Measurements from ENCODE around the gene NDNF.

The NDNF gene

DNA sequence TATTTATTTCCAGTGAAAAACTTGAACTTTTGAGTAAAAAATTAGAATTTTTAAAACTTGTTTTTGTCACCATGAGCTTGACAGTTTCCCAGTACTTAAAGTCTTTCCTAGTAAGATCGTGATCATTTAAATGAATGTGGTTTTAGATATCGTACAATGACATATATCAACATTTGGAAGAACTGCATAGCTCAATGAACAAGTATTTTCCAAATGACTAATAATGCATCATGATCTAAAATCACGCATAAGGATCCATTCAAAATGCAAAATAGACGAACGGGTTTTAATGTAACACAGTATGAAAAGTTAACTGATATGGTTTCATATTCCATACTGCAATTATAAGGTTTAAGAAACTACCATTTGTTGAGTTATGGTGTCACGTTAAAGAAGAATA lies 4.1 kb upstream of the NDNF start:
- DNase-seq = no peak
- Histone ChIP-seq H3K27ac (no peak overlapping the region), H3K4me3 (ENCODE audit: low read depth, low read length) (no peak overlapping the region), H3K9me3 (ENCODE audit: severe bottlenecking) (peaks cover 3% of the 10 kb centered on the region), H3K36me3 (no peaks in the 10 kb centered on the region), H3K27me3 (ENCODE audit: insufficient read depth, low read depth, severe bottlenecking) (peaks cover 2% of the 10 kb centered on the region)
- TF ChIP-seq, protein P1, sequence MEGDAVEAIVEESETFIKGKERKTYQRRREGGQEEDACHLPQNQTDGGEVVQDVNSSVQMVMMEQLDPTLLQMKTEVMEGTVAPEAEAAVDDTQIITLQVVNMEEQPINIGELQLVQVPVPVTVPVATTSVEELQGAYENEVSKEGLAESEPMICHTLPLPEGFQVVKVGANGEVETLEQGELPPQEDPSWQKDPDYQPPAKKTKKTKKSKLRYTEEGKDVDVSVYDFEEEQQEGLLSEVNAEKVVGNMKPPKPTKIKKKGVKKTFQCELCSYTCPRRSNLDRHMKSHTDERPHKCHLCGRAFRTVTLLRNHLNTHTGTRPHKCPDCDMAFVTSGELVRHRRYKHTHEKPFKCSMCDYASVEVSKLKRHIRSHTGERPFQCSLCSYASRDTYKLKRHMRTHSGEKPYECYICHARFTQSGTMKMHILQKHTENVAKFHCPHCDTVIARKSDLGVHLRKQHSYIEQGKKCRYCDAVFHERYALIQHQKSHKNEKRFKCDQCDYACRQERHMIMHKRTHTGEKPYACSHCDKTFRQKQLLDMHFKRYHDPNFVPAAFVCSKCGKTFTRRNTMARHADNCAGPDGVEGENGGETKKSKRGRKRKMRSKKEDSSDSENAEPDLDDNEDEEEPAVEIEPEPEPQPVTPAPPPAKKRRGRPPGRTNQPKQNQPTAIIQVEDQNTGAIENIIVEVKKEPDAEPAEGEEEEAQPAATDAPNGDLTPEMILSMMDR (IDR thresholded peaks at IDR 0.05; ENCODE audit: low read depth, low read length) = no peak

DNA sequence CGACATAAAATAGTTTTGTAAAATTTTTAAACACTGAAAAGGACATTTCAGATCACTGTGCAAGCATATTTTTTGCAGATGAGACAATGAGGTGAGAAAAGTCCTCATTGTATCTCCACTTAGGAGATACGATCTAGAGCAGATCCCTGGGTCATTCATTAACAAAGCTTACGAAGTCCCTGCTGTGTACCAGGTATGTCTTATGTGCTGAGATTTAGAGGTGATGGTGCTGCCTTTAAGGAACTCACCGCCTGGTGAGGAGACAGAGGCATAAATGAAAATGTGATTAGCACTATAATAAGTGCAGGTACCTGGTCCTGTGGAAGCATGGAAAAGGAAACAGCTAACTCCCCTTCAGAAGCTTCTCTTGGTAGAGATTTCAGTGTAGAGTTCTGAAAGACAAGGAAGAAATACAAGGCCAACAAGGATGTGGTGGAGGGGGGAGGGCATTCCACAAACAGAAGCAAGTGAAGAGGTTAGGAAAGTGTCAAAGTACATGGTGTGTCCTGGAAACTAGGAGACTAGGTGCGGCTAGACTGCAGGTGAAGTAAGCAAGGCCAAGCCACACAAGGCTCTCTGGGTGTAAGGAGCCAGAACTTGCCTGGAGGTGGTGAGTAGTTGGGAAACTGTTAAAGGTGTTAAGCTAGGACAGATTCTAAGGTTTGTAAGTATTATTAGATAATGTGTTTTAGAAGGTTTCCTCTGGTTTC lies 1.5 kb upstream of the NDNF start:
- no peak overlapping the region for H3K27ac ChIP-seq
- H3K4me3 ChIP-seq (ENCODE audit: low read depth, low read length) = no peak overlapping the region
- H3K36me3 ChIP-seq = no peaks in the 10 kb centered on the region
- H3K9me3 ChIP-seq (ENCODE audit: severe bottlenecking) = peaks cover 3% of the 10 kb centered on the region
- TF ChIP-seq, protein P1 (IDR thresholded peaks at IDR 0.05; ENCODE audit: low read depth, low read length) = no peak
- peaks cover 2% of the 10 kb centered on the region for H3K27me3 ChIP-seq (ENCODE audit: insufficient read depth, low read depth, severe bottlenecking)
- DNase-seq = no peak

DNA sequence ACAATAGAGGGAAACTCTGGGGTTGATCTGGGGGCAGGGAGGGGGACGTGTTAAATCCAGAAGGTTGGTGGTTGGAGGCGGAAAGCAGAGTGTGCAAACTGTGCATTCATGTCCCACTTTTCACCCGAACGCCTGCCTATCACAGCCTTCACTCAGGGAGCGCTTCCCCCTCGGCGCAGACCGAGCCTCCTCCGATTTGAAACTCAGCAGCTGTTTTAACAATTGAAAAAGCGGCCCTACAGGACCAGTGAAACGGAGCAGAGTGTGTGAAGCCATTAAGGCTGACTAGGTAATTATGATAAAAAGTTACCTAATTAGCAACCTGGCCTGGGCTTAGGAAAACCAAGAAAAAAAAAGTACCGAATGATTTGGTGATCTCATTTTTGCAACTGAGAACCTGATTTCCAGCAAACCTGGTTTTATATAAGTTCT lies 685 bp upstream of the NDNF start:
- H3K27ac ChIP-seq = peak overlapping the region; percentile 53
- H3K36me3 ChIP-seq = no peaks in the 10 kb centered on the region
- H3K27me3 ChIP-seq (ENCODE audit: insufficient read depth, low read depth, severe bottlenecking) = peaks cover 2% of the 10 kb centered on the region
- TF ChIP-seq, protein P1 (IDR thresholded peaks at IDR 0.05; ENCODE audit: low read depth, low read length) = no peak
- H3K9me3 ChIP-seq (ENCODE audit: severe bottlenecking) = peaks cover 3% of the 10 kb centered on the region
- peak overlapping the region; percentile 96 for H3K4me3 ChIP-seq (ENCODE audit: low read depth, low read length)
- DNase-seq = peak; percentile 42

DNA sequence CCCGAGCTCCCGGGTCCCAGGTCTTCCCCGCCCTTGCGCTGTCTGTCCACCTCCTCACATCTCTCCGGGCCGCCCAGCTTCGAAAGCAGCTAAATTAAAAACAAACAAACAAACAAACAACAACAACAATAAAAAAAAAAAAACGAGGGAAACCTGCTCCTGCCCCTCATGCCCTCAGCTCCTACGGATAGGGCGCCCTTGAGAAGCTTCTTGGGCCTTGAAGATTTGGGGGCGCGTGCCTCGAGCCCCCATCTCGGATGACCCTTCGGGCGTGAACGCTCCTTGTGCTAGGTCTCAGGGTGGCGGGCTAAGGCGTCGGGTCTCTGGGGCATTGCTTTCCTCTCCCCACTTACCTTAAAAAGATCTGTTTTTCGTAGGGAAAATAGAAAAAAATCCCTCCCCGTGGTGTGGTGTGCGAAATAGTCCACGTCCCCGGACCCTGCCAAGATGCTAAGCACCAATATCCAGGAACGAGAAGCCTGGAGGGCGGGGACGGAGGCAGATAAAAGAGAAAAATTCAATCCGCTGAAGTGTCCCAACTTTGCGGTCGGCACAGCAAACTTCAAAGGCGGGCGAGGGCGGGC lies 603 bp downstream of the NDNF start:
- Histone ChIP-seq H3K9me3 (ENCODE audit: severe bottlenecking) (peaks cover 3% of the 10 kb centered on the region), H3K27ac (peak overlapping the region; percentile 6; the same call in 1 of the 2 replicates), H3K27me3 (ENCODE audit: insufficient read depth, low read depth, severe bottlenecking) (peaks cover 2% of the 10 kb centered on the region), H3K36me3 (no peaks in the 10 kb centered on the region), H3K4me3 (ENCODE audit: low read depth, low read length) (peak overlapping the region; percentile 96)
- no peak for DNase-seq
- TF ChIP-seq, protein P1 (IDR thresholded peaks at IDR 0.05; ENCODE audit: low read depth, low read length) = no peak

DNA sequence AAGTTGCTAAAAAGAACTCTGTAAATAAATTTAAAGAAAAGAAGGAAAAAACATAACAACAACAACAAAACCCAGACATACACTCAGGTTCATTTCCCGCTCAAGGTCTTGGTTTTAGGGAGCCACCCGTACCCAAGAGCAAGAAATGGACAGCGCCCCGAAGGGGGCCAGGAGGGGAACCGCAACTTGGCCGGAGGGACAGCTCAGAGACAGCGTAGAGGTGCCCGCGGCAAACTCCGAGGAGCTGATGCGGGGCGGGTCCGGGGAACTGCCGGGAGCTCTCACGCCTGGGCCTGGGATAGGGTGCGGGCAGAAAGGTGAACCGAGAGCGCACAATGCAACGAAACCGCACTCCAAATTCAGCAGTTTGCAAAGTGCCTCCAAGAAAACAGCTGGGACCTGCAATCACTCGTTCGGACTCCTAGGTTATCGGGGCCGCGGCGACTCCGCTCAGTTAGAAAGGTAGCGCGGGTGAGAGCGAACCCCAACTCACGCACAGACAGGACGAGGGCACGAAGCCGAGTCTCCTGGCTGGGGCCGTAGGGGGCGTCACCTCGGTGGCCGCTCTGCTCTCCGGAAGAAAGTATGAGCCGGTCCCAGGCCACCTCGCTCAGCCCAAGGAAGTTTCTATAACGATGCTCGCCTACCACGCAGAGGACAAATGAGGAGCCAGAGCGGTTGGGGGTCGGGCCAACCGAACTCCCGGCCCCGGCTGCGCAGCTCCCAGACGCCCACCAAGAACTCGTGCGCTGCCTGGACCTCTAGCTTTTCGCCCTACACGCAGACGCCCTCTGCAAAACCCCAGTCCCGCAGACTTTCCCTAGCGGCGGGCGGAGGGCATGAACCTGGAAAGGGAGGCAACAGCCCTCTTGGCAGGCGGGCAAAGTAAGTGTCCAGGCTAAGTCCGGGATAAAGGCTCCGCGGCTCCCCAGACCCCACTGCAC lies 1.4 kb downstream of the NDNF start:
- H3K4me3 ChIP-seq (ENCODE audit: low read depth, low read length) = peak overlapping the region; percentile 96
- TF ChIP-seq, protein P1 (IDR thresholded peaks at IDR 0.05; ENCODE audit: low read depth, low read length) = peak; percentile 64
- peaks cover 3% of the 10 kb centered on the region for H3K9me3 ChIP-seq (ENCODE audit: severe bottlenecking)
- peaks cover 2% of the 10 kb centered on the region for H3K27me3 ChIP-seq (ENCODE audit: insufficient read depth, low read depth, severe bottlenecking)
- H3K36me3 ChIP-seq = no peaks in the 10 kb centered on the region
- DNase-seq = peak; percentile 84
- 0 out of 2 replicates have a peak overlapping the region, but pooled peaks have one; percentile 6 for H3K27ac ChIP-seq
